Fibroblast of lung (primary cell): ENCODE results near the gene KRT34.

Experiments used
- CTCF ChIP-seq, 2 donors: IDR thresholded peaks in 1 of 2; conservative IDR thresholded peaks in 1 of 2; 1 replicate in 1 of 2; 2 replicates in 1 of 2; pipeline ENCODE4 v1.5.1; 2011 to 2012; ENCODE audit warnings: low read length in 2 of 2, control low read depth in 1 of 2, inconsistent platforms in 1 of 2, low read depth in 1 of 2, mild to moderate bottlenecking in 1 of 2
- EZH2 ChIP-seq: IDR thresholded peaks from 2 replicates; pipeline ENCODE4 v1.5.1; 2012; ENCODE audit warnings: low read length, control low read depth, mild to moderate bottlenecking; ENCODE audit errors: missing control alignments

GRCh38 chr17:41392278-41392677 lies 10.2 kb upstream of the KRT34 start:
- no peak for TF ChIP-seq CTCF (conservative IDR thresholded peaks at IDR 0.05 in 1 of 2, IDR thresholded peaks at IDR 0.05 in 1 of 2; ENCODE audit: low read depth in 1 of 2, low read length in 2 of 2)
- TF ChIP-seq EZH2, result no peak
